ENCODE data around the gene SULT1E1. TPM values are rescaled to one million over a fixed set of nuclear protein-coding genes. Genes with fewer than 3 reads are reported as not detected.

Gene SULT1E1
- total and polyA plus RNA-seq, 2 of the 8 experiments (the other 6 are each of a cell fraction or from before 2014, with no cell fraction given), result not detected

GRCh38 chr4:69843301-69843700 lies 16.6 kb downstream of the SULT1E1 start:
- no peak overlapping the region for H2BK5ac ChIP-seq (ENCODE audit: low read depth, low read length)
- no peak overlapping the region for H2BK12ac ChIP-seq (ENCODE audit: low read depth, low read length)
- no peak overlapping the region for H3K18ac ChIP-seq (ENCODE audit: extremely low read depth, low read length)
- no peaks in the 10 kb centered on the region for H3K79me1 ChIP-seq (ENCODE audit: low read depth, low read length)
- no peak overlapping the region for H2BK120ac ChIP-seq (replicated peaks; ENCODE audit: low read depth, low read length)
- no peaks in the 10 kb centered on the region for H3K23me2 ChIP-seq (ENCODE audit: low read depth, low read length)
- H3K4ac ChIP-seq (replicated peaks; ENCODE audit: insufficient read length, low read depth, low read length), result no peak overlapping the region
- H3K9ac ChIP-seq (replicated peaks in 1 of 4; ENCODE audit: extremely low read depth in 1 of 4, low read depth in 3 of 4, low read length in 3 of 4), result no peak overlapping the region
- FAIRE-seq (no peak), DNase-seq (ENCODE audit: low read depth in 1 of 2, low spot score in 2 of 2) (no peak)
- H4K8ac ChIP-seq (ENCODE audit: extremely low read depth, insufficient read depth, low read length), result no peak overlapping the region
- no peak overlapping the region for H4K5ac ChIP-seq (ENCODE audit: insufficient read length, low read depth, low read length)
- no peaks in the 10 kb centered on the region for H3K79me2 ChIP-seq (ENCODE audit: control insufficient read depth in 1 of 2, insufficient read depth in 2 of 2, low read length in 2 of 2)
- no peak overlapping the region for H2BK15ac ChIP-seq (ENCODE audit: low read length)
- H3K27me3 ChIP-seq (replicated peaks in 1 of 4; ENCODE audit: control insufficient read depth in 3 of 4, extremely low read depth in 1 of 4, insufficient read depth in 3 of 4, low read length in 3 of 4), result no peaks in the 10 kb centered on the region
- WGBS, 2 experiments (ENCODE audit: extremely low coverage in 1 of 2, insufficient coverage in 1 of 2, insufficient read length in 1 of 2, insufficient replicate concordance in 2 of 2, low coverage in 1 of 2, low lambda C conversion rate in 2 of 2, missing lambda C conversion rate in 1 of 2), result 8% methylated on average over 1 of the region's 1 CpG; no CpG with 5 or more reads in 1 of the 2 experiments
- no peak overlapping the region for H3K4me2 ChIP-seq (ENCODE audit: insufficient read depth in 1 of 2, low read depth in 2 of 2, low read length in 2 of 2)
- ChIA-PET POLR2A (ENCODE audit: partially characterized antibody) (no interaction called here), CTCF (ENCODE audit: partially characterized antibody) (interaction anchor here (2.0 kb wide), 1 partner anchor 11 kb away, joined by 5 read pairs; no protein-coding TSS in a partner anchor)
- H3K4me1 ChIP-seq (replicated peaks in 1 of 4; ENCODE audit: control insufficient read depth in 3 of 4, insufficient read depth in 4 of 4, low read length in 3 of 4), result no peaks in the 10 kb centered on the region
- no peak overlapping the region for H3K23ac ChIP-seq (ENCODE audit: insufficient read length)
- no peaks in the 10 kb centered on the region for H4K20me1 ChIP-seq (replicated peaks in 1 of 2; ENCODE audit: control insufficient read depth in 1 of 2, insufficient read depth in 2 of 2, low read length in 2 of 2)
- H2BK20ac ChIP-seq (ENCODE audit: low read length), result no peak overlapping the region
- no peaks in the 10 kb centered on the region for H3K36me3 ChIP-seq (ENCODE audit: control insufficient read depth in 2 of 4, insufficient read depth in 4 of 4, low read length in 3 of 4)
- H3K56ac ChIP-seq (replicated peaks; ENCODE audit: insufficient read length, low read depth, low read length), result no peak overlapping the region
- H3K27ac ChIP-seq (ENCODE audit: low read depth, low read length), result no peak overlapping the region
- no peaks in the 10 kb centered on the region for H3K9me3 ChIP-seq (ENCODE audit: insufficient read depth in 2 of 2, low read depth in 1 of 2, low read length in 1 of 2)
- H3K4me3 ChIP-seq (ENCODE audit: extremely low read depth in 1 of 4, insufficient read depth in 2 of 4, low read depth in 3 of 4, low read length in 4 of 4), result no peak overlapping the region
- no peak overlapping the region for H2AK5ac ChIP-seq (ENCODE audit: low read depth, low read length)
- no peak overlapping the region for H3K14ac ChIP-seq (ENCODE audit: insufficient read length)
- H2AFZ ChIP-seq (ENCODE audit: low read length), result no peak overlapping the region
- no peak overlapping the region for H4K91ac ChIP-seq (replicated peaks; ENCODE audit: insufficient read length, low read length)
- TF ChIP-seq SP2 (IDR thresholded peaks at IDR 0.05; ENCODE audit: low read length) (no peak), SIX5 (IDR thresholded peaks at IDR 0.05; ENCODE audit: low read depth, low read length) (no peak), EGR1 (IDR thresholded peaks at IDR 0.05; ENCODE audit: borderline replicate concordance, low read depth, low read length) (no peak), GABPA (IDR thresholded peaks at IDR 0.05; ENCODE audit: borderline replicate concordance, insufficient read depth, low read length) (no peak), CEBPB (IDR thresholded peaks at IDR 0.05; ENCODE audit: low read depth, low read length) (no peak), NANOG (IDR thresholded peaks at IDR 0.05; ENCODE audit: insufficient read depth, low read depth, low read length, poor library complexity, severe bottlenecking) (no peak), BRCA1 (IDR thresholded peaks at IDR 0.05; ENCODE audit: low read depth, low read length) (no peak), USF2 (IDR thresholded peaks at IDR 0.05; ENCODE audit: low read length) (no peak), CTCF (IDR thresholded peaks at IDR 0.05; ENCODE audit: control extremely low read depth in 1 of 3, insufficient read depth in 1 of 3, low read depth in 1 of 3, low read length in 3 of 3) (no peak), CTBP2 (IDR thresholded peaks at IDR 0.05; ENCODE audit: borderline replicate concordance, insufficient read depth, insufficient read length, low read length) (no peak)
